Endothelial cell of umbilical vein (primary cell): ENCODE results near the gene UBTD2. TPM values are rescaled to one million over a fixed set of nuclear protein-coding genes. Genes with fewer than 3 reads are reported as not detected.
"Not testable (repeated sequence)": the region's sequence is repeated elsewhere in the genome, so short reads cannot be mapped to it uniquely, and the experiment has no call there.

ENCODE experiments used
- Bru-seq: library from RNA; stranded (reverse); fragments of 400-500 nt; gene quantifications from one replicate; lab custom pipeline; 2021; lab: Mats Ljungman, UMichigan
- BruChase-seq, 2 experiments: library from RNA; stranded (reverse); fragments of 400-500 nt; gene quantifications; one replicate each; lab custom pipeline; 2021; lab: Mats Ljungman, UMichigan
- BruUV-seq: library from RNA; stranded (reverse); fragments of 400-500 nt; replicated peaks from 2 replicates; lab custom pipeline; 2021; lab: Mats Ljungman, UMichigan
- CTCF ChIA-PET: fragments of 300-600, 350-600 bp; sonication (Branson Sonifier 250); formaldehyde crosslinking; loops from one replicate; lab custom pipeline; 2021; ENCODE audit warnings: antibody characterized with exemption, inconsistent platforms; lab: Charles Lee
- POLR2A ChIA-PET: fragments of 300-600, 350-600 bp; sonication (Branson Sonifier 250); formaldehyde crosslinking; loops from one replicate; lab custom pipeline; 2021; ENCODE audit warnings: antibody characterized with exemption, inconsistent platforms; lab: Charles Lee
- DNase-seq: peaks from one replicate; pipeline ENCODE4 v3.0.0-alpha.2; 2011; ENCODE audit warnings: low read depth, low spot score
- FAIRE-seq: peaks from 2 replicates; lab custom pipeline; 2011; peaks lifted over from hg19 to GRCh38; lab: Jason Lieb, UNC
- H2AFZ ChIP-seq: 2 replicates; pipeline ENCODE4 v1.6.0; 2012; ENCODE audit warnings: low read depth, low read length, control low read depth, inconsistent platforms
- H3K27ac ChIP-seq: 2 replicates; pipeline ENCODE4 v1.5.1; 2011; ENCODE audit warnings: low read depth, mild to moderate bottlenecking, control low read depth, low read length, moderate library complexity; ENCODE audit not compliant: insufficient read depth
- H3K27me3 ChIP-seq, 2 experiments: 2 replicates each; pipeline versions ENCODE4 v1.6.0 to v1.6.1; 2011; ENCODE audit warnings: low read length in 2 of 2, mixed read lengths in 1 of 2; ENCODE audit not compliant: control insufficient read depth in 2 of 2, insufficient read depth in 2 of 2
- H3K36me3 ChIP-seq, 2 experiments: 2 replicates in 1 of 2; 3 replicates in 1 of 2; pipeline ENCODE4 v1.5.1; 2011; ENCODE audit warnings: low read length in 2 of 2, mild to moderate bottlenecking in 1 of 2, moderate library complexity in 1 of 2; ENCODE audit not compliant: control insufficient read depth in 2 of 2, insufficient read depth in 2 of 2; ENCODE audit errors: extremely low read depth in 1 of 2
- H3K4me1 ChIP-seq: 3 replicates; pipeline ENCODE4 v1.5.1; 2011; ENCODE audit warnings: mild to moderate bottlenecking, low read length; ENCODE audit not compliant: control insufficient read depth, insufficient read depth; ENCODE audit errors: extremely low read depth
- H3K4me2 ChIP-seq: 2 replicates; pipeline ENCODE4 v1.6.1; 2011; ENCODE audit warnings: low read length, control low read depth, mixed read lengths; ENCODE audit not compliant: insufficient read depth
- H3K4me3 ChIP-seq, 3 experiments: fragments of 200-600 bp in 1 of 3; sonication (generic), shearing (Covaris generic) in 1 of 3; replicated peaks in 1 of 3; 2 replicates each; pipeline ENCODE4 v1.5.1; 2011 to 2016; ENCODE audit warnings: control low read depth in 3 of 3, low read length in 3 of 3, mild to moderate bottlenecking in 2 of 3, inconsistent platforms in 1 of 3, low read depth in 1 of 3, moderate library complexity in 1 of 3; ENCODE audit not compliant: insufficient read depth in 1 of 3
- H3K79me2 ChIP-seq: 2 replicates; pipeline ENCODE4 v1.6.0; 2012; ENCODE audit warnings: low read length, inconsistent platforms; ENCODE audit not compliant: control insufficient read depth, insufficient read depth
- H3K9ac ChIP-seq: replicated peaks from 2 replicates; pipeline ENCODE3; 2011; ENCODE audit warnings: low read length, control low read depth; ENCODE audit not compliant: insufficient read depth; ENCODE audit errors: extremely low read depth
- H3K9me1 ChIP-seq: replicated peaks from 3 replicates; pipeline ENCODE4 v1.6.0; 2011; ENCODE audit warnings: mild to moderate bottlenecking, low read length; ENCODE audit not compliant: control insufficient read depth, insufficient read depth; ENCODE audit errors: extremely low read depth
- H3K9me3 ChIP-seq: replicated peaks from 2 replicates; pipeline ENCODE4 v1.5.1; 2012; ENCODE audit warnings: low read length, inconsistent platforms; ENCODE audit not compliant: control insufficient read depth, insufficient read depth
- H4K20me1 ChIP-seq: replicated peaks from 2 replicates; pipeline ENCODE3; 2011; ENCODE audit warnings: mild to moderate bottlenecking, low read length; ENCODE audit not compliant: control insufficient read depth, insufficient read depth; ENCODE audit errors: extremely low read depth
- EZH2 ChIP-seq: IDR thresholded peaks from 2 replicates; pipeline ENCODE4 v1.6.1; 2012; ENCODE audit warnings: borderline replicate concordance, low read depth, mild to moderate bottlenecking, moderate library complexity, low read length, inconsistent platforms; ENCODE audit not compliant: severe bottlenecking
- FOS ChIP-seq: IDR thresholded peaks from 2 replicates; pipeline ENCODE4 v1.6.1; 2011; ENCODE audit warnings: mild to moderate bottlenecking, low read length, moderate library complexity, borderline replicate concordance; ENCODE audit not compliant: insufficient read depth
- GATA2 ChIP-seq: IDR thresholded peaks from 2 replicates; pipeline ENCODE4 v1.7.0; 2011; ENCODE audit warnings: low read depth, mild to moderate bottlenecking, moderate library complexity, mixed read lengths, low read length; ENCODE audit not compliant: insufficient read length, insufficient read depth
- JUN ChIP-seq: IDR thresholded peaks from 2 replicates; pipeline ENCODE4 v1.6.1; 2011; ENCODE audit warnings: borderline replicate concordance, low read depth; ENCODE audit not compliant: insufficient read length, insufficient read depth
- MYC ChIP-seq: IDR thresholded peaks from one replicate; pipeline ENCODE4 v1.6.1; 2011; ENCODE audit warnings: mild to moderate bottlenecking, low read depth, low read length
- POLR2A ChIP-seq: IDR thresholded peaks from 2 replicates; pipeline ENCODE4 v1.6.1; 2012; ENCODE audit warnings: low read depth, mild to moderate bottlenecking, control low read depth, low read length
- POLR2AphosphoS5 ChIP-seq: IDR thresholded peaks from 2 replicates; pipeline ENCODE4 v1.6.1; 2012; ENCODE audit warnings: low read depth, mild to moderate bottlenecking, control low read depth, low read length, moderate library complexity; ENCODE audit not compliant: insufficient read depth
- dilution Hi-C: fragments of 300-500 bp; cut with MboI; formaldehyde crosslinking; loops from one replicate; pipeline ENCODE4 v1.15.0; 2019; ENCODE audit warnings: low sequenced_read_pairs; ENCODE audit not compliant: extremely low pct_ligation_motif_present
- intact Hi-C: fragments of 100-400 bp; cut with micrococcal nuclease; formaldehyde crosslinking; loops from one replicate; pipeline ENCODE4 v1.10.0; 2022
- long read RNA-seq: library from polyadenylated mRNA; stranded (forward); transcript quantifications from one replicate; pipeline ENCODE4 v2.0.0, GENCODE V29; 2021
- polyA minus RNA-seq, 3 experiments: library from RNA; depleted of rRNA, polyadenylated mRNA; stranded (reverse); fragments of >200 nt; gene quantifications; 1 replicate in 1 of 3; 2 replicates in 2 of 3; pipeline ENCODE4 v1.2.3, GENCODE V29; 2011
- polyA plus RNA-seq, 4 experiments: library from polyadenylated mRNA; depleted of rRNA in 3 of 4; stranded (reverse) in 3 of 4; unstranded in 1 of 4; fragments of >200 nt; gene quantifications; 2 replicates each; pipeline versions ENCODE4 v1.2.1 to v1.2.3, GENCODE V29; 2011 to 2012; ENCODE audit warnings: missing spikeins in 1 of 4
- total RNA-seq: library from RNA; stranded (reverse); gene quantifications from 2 replicates; pipeline ENCODE4 v1.2.3, GENCODE V29; 2021
- TF ChIP-seq, protein P1 (sequence below): IDR thresholded peaks from 2 replicates; pipeline ENCODE4 v1.6.1; 2011; ENCODE audit not compliant: insufficient read depth, insufficient read length
- TF ChIP-seq, protein P2 (sequence below), 2 donors: IDR thresholded peaks; 1 replicate in 1 of 2; 2 replicates in 1 of 2; pipeline ENCODE4 v1.5.1; 2011; ENCODE audit warnings: low read length in 2 of 2, mild to moderate bottlenecking in 2 of 2, moderate library complexity in 2 of 2, control low read depth in 1 of 2, inconsistent platforms in 1 of 2, low read depth in 1 of 2; ENCODE audit not compliant: insufficient read depth in 1 of 2; ENCODE audit errors: extremely low read depth in 1 of 2

Gene UBTD2, protein sequence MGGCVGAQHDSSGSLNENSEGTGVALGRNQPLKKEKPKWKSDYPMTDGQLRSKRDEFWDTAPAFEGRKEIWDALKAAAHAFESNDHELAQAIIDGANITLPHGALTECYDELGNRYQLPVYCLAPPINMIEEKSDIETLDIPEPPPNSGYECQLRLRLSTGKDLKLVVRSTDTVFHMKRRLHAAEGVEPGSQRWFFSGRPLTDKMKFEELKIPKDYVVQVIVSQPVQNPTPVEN
- 21.6 and 22.6 TPM in 2 replicates for total RNA-seq
- polyA plus RNA-seq = 7.7 and 10.1 TPM in 2 replicates
- 13.3 TPM in 2 replicates for polyA plus RNA-seq (2011; cell fraction: cytosol; rRNA removed)
- 9.1 and 10.8 TPM in 2 replicates for polyA plus RNA-seq (2011; cell fraction: nucleus; rRNA removed)
- polyA plus RNA-seq (2012) = 15.8 and 21.8 TPM in 2 replicates
- polyA minus RNA-seq = 14.5 and 16.1 TPM in 2 replicates
- 9.9 TPM for polyA minus RNA-seq (2011; cell fraction: cytosol; rRNA and poly(A)+ RNA removed)
- 7.2 and 9.9 TPM in 2 replicates for polyA minus RNA-seq (2011; cell fraction: nucleus; rRNA and poly(A)+ RNA removed)
- percentile 84 among the genes with signal in this experiment for Bru-seq, nascent RNA
- BruChase-seq, experiment 1, labeled RNA remaining after a 6-hour chase = percentile 81 among the genes with signal in this experiment
- BruChase-seq, experiment 2, labeled RNA remaining after a 2-hour chase = percentile 81 among the genes with signal in this experiment
- long read RNA-seq, transcript UBTD2-201 (3 exons, 3,301 nt) = major isoform, 53 of 63 reads
- long read RNA-seq, partial matches to known transcripts = 2 of 63 reads
- long read RNA-seq, other reads (novel, unspliced or antisense) = 8 of 63 reads

DNA sequence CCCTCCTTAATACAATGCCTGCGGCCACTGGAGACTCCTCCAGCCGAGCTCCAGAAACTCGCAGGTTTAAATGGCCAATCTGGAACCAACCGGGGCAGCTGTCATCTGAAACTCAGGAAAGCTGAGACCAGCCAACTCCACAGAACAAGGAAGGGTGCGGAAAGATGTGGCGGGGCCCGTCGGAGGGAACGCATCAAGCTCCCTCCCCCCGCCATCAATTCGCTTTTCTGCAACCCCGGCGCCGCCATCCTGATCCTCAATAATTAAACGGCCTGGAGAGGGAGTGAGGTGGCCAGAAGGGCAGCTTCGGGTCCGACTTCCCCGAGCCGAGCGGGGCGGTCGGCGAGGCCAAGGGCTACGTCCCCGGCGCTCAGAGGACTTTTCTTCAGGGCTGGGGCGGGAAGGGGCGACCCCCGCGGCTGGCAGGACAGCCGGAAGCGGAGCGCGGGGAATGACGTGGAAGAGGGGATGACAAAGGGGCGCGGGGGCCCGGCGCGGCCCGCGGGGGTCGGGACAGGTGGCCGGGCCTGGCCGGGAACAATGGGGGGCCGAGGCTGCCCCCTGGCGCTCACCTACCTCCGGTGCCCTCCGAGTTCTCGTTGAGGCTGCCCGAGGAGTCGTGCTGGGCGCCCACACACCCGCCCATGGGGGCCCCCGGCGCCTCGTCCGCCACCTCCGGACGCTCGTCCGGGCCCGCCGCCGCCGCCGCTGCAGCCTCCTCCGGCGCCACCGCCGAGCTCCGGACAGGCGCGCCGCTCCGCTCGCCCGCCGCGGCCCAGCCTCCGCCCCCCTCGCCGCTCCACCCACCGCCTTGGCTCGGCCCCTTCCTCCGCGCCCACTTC is at the start of gene UBTD2:
Gene UBTD2 (minus strand): TSS at position 745 of the 842 bp plus-strand sequence. CDS start 99 bp downstream, at position 646.
- Histone ChIP-seq H3K27me3 (no peaks in the 10 kb centered on the region), H3K9ac (peak within 1 kb of the TSS; percentile 75), H3K4me3 (peak within 1 kb of the TSS; percentile 73 to 93 (median 92)), H3K9me1 (no peaks in the 10 kb centered on the region), H3K4me2 (peak within 1 kb of the TSS; percentile 100), H3K79me2 (peaks cover 50% of the 10 kb centered on the region), H4K20me1 (no peaks in the 10 kb centered on the region), H3K27ac (peak within 1 kb of the TSS; percentile 82), H3K4me1 (peaks cover 21% of the 10 kb centered on the region), H3K9me3 (no peaks in the 10 kb centered on the region), H2AFZ (peak within 1 kb of the TSS; percentile 99), H3K36me3 (no peaks in the 10 kb centered on the region)
- BruUV-seq = no TSS peak
- peak; percentile 79 for DNase-seq
- CTCF ChIA-PET = interaction anchor here (0.7 to 2.8 kb wide), 22 partner anchors 9 to 864 kb away, joined by 3 to 25 read pairs (median 6); partner anchors contain the start of genes FBXW11 and STK10
- TF ChIP-seq POLR2AphosphoS5 (peak; percentile 77), POLR2A (peak; percentile 84), GATA2 (no peak), JUN (no peak), FOS (no peak), EZH2 (no peak), MYC (no peak)
- TF ChIP-seq, protein P1, sequence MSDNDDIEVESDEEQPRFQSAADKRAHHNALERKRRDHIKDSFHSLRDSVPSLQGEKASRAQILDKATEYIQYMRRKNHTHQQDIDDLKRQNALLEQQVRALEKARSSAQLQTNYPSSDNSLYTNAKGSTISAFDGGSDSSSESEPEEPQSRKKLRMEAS = no peak
- TF ChIP-seq, protein P2, sequence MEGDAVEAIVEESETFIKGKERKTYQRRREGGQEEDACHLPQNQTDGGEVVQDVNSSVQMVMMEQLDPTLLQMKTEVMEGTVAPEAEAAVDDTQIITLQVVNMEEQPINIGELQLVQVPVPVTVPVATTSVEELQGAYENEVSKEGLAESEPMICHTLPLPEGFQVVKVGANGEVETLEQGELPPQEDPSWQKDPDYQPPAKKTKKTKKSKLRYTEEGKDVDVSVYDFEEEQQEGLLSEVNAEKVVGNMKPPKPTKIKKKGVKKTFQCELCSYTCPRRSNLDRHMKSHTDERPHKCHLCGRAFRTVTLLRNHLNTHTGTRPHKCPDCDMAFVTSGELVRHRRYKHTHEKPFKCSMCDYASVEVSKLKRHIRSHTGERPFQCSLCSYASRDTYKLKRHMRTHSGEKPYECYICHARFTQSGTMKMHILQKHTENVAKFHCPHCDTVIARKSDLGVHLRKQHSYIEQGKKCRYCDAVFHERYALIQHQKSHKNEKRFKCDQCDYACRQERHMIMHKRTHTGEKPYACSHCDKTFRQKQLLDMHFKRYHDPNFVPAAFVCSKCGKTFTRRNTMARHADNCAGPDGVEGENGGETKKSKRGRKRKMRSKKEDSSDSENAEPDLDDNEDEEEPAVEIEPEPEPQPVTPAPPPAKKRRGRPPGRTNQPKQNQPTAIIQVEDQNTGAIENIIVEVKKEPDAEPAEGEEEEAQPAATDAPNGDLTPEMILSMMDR (IDR thresholded peaks at IDR 0.05; ENCODE audit: extremely low read depth in 1 of 2, insufficient read depth in 1 of 2, low read depth in 1 of 2, low read length in 2 of 2) = peak; percentile 35 to 65
- intact Hi-C loops (loop anchor here (1.0 to 5.0 kb wide), 5 partner anchors 169 to 866 kb away; partner anchors contain the start of genes FBXW11, FGF18 and SH3PXD2B), dilution Hi-C loops (no loop called here)
- POLR2A ChIA-PET = interaction anchor here (0.7 to 1.6 kb wide), 4 partner anchors 10 to 176 kb away, joined by 3 to 7 read pairs (median 3); partner anchors contain the start of gene STK10
- peak; percentile 43 for FAIRE-seq

DNA sequence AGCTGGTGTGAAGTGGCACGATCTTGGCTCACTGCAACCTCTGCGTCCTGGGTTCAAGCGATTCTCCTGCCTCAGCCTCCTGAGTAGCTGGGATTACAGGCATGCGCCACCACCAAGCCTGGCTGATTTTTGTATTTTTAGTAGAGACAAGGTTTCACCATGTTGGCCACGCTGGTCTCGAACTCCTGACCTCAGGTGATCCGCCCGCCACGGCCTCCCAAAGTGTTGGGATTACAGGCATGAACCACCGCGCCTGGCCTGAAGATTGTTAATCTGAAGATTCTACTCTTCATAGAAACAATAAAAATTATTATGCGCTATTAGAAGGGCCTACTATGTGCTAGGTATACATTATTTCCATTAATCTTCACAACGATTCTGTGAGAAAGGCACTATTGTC is 43.3 kb upstream of the UBTD2 start:
- BruUV-seq, H3K4me1 ChIP-seq, H3K4me2 ChIP-seq, H2AFZ ChIP-seq, H3K27me3 ChIP-seq, dilution Hi-C loops, POLR2A ChIA-PET, H3K27ac ChIP-seq, DNase-seq, H3K9me1 ChIP-seq, H3K9ac ChIP-seq, H3K79me2 ChIP-seq, H3K9me3 ChIP-seq, H3K4me3 ChIP-seq, H3K36me3 ChIP-seq, intact Hi-C loops, FAIRE-seq, H4K20me1 ChIP-seq: not testable (repeated sequence)
- CTCF ChIA-PET = interaction anchor here (1.1 kb wide), 1 partner anchor 9 kb away, joined by 4 read pairs; no protein-coding TSS in a partner anchor
